GM21717 (cell line): Measurements from ENCODE around the gene TTLL7.

Source experiments
- ATAC-seq: cut with Tn5 transposase; IDR thresholded peaks from one replicate; pipeline ENCODE4 v1.9.1; 2021; ENCODE audit warnings: mild to moderate bottlenecking, moderate library complexity; ENCODE audit not compliant: unreplicated experiment

The TTLL7 gene

DNA sequence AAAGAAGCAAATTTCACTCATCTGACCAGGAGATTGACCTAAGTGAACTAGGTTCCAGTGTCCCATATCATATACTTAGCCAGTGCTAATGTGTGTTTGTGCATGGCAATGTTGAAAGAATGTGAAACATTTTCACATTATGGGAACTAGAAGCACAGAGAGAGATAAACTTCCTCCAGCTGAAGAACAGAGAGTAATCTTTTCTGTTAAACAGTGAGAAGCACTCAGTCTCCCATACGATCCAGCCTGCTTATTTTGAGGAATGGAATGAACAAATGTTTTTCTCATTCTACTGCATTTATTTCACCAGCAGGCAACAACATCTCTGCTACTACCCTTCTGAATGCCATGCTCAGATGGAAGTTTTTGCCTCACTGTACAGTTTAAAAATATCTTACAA lies 170.5 kb downstream of the TTLL7 start:
- ATAC-seq: no peak

DNA sequence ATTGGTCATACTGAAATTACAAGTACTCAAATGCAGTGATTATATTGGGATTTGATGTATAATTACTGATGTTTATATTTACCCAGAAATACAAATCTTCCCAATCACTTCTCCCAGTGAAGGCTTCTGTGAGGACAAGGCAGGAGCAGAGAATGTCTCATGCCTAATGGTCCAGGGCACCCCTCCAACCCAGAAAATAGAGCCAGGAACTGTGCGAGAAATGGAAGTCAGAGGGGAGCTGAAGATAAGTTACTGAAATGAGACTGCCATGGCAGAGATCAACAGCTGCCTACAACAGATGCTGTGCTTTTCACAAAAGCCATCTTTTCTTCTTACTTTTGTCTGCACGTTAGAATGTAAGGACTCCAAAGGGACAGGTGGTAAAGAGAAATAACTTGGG lies 171.2 kb downstream of the TTLL7 start:
- ATAC-seq: no peak

DNA sequence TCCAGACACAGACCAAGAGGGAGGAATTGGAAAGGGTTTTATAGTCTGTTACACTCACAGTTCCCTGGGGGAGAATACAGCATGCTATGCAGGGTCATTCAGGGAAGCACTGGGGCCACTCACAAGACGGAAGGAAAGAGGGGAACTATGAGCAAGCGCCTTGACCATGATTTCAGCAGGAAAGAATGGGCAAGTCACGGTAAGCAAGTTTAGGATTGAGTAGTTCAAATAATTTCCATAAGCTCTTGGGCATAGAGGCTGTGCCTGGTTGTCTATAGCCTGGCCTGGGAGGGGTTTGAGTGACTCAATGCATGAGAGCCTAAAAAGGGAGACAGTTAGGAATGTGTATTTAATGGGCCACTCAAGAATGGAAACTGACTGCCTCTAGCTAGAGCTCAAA lies 176.7 kb downstream of the TTLL7 start:
- ATAC-seq: no peak

DNA sequence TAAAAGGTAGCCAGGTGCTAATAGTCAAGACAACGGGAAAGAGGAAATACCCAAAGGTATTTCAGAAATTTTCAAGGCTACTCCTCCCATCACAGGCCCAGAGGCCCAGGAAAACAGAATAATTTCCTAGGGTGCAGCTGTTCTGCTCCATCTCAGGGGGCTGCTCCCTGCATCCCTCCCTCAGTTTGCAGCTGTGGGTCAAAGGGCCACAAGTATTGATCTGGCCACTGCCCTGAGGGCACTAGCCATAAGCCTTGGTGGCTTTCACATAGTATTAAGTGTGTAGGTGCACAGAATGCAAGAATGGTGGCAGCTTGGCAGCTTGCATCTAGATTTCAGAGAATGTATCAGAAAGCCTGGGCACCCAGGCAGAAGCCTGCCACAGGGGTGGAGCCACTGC lies 179.5 kb downstream of the TTLL7 start:
- ATAC-seq: no peak

DNA sequence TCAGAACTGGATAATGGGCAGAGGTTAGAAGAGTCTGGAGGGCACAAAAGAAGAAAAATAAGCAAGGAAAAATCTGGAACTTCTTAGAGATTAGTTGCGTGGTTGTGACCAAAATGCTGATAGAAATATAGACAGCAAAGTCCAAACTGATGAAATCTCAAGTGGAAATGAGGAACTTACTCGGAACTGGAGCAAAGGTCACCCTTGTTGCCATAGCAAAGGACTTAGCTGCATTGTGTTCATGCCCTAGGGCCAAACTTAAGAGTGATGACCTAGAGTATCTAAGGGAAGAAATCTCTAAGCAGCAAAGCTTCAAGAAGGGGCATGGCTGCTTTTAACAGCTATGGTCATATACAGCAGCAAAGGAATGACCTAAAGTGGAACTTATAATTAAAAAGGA lies 180.0 kb downstream of the TTLL7 start:
- ATAC-seq: no peak

DNA sequence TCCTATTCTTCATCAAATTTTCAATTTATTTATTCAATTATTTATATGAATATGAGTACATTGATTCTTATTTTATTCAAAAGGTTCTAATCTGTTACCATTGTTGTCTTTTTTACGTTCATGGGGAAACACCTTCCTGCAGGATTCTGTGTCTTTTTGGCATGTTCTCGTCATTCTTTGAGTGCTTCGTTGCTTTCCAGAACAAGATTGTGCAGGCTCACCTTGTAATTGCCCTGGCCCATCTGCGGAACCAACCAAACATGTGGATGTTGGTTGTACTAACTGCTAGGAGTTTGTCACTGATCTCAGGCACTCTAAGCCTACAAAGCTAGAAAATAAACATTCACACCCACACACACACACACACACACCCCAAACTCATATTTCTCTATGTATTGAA lies 182.1 kb downstream of the TTLL7 start:
- ATAC-seq: no peak

DNA sequence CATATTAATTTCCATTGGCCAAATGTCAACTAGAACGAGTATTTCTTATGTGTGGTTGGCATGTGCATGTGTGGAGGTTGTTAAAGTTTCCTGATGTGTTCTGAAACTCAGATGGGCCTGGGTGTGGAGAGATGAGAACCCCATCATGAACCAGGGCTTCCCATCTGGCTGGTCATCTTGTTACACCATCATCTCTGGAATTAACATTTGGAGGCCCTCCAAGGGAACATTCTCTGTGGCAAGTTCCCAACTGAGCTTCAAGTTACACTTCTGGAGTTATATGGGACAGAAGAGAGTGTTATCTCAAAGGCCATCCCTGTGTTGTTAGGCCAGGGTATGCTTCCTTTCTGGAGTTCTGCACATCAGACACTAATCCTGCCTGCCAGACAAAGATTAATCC lies 183.6 kb downstream of the TTLL7 start:
- no peak for ATAC-seq
